LNCAP (cell line): ENCODE results near the gene STAC3.

Experiments
- TF ChIP-seq, protein P1 (sequence below): fragments of 450-650 bp; IDR thresholded peaks from 2 replicates; pipeline ENCODE4 v1.5.1; 2017; ENCODE audit warnings: mild to moderate bottlenecking

STAC3 gene

DNA sequence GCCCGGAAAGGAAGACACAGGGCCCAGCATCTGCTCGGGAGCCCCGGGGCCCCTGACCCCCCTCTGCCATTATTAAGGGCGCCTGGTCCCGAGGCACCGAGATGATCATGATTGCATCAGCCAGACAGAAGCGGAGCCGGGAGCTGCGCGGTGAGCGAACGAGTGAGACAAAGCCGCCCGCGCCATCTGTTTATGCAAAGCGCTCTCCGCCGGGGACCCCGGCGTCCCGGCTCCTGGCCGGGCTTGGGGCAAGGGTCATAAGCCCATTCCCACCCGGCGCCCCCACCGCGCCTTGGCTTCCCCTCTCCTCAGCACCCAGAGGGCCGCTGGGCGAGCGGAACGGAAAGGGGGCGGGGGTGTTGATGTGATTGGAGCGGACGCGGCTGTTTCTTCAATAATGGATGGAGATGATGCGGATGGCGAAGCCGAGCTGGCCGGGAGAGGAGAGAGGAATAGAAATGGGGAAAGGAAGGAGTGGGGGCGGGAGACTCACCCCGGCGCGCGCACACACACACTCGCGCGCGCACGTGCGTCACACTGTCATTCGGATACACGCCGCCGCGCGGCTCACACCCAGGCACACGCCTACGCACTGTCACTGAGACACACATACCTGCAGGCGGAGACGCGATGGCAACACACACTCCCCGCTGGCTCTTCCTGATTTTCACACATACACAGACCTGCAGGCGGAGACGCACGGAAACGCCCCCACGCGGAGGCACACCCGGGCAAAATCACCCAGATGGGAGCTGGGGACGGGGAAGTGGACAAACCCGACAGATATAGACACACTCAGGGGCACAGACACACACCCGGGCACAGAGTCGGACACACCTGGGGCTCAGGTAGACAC is 10.7 kb downstream of the STAC3 start:
- TF ChIP-seq, protein P1, sequence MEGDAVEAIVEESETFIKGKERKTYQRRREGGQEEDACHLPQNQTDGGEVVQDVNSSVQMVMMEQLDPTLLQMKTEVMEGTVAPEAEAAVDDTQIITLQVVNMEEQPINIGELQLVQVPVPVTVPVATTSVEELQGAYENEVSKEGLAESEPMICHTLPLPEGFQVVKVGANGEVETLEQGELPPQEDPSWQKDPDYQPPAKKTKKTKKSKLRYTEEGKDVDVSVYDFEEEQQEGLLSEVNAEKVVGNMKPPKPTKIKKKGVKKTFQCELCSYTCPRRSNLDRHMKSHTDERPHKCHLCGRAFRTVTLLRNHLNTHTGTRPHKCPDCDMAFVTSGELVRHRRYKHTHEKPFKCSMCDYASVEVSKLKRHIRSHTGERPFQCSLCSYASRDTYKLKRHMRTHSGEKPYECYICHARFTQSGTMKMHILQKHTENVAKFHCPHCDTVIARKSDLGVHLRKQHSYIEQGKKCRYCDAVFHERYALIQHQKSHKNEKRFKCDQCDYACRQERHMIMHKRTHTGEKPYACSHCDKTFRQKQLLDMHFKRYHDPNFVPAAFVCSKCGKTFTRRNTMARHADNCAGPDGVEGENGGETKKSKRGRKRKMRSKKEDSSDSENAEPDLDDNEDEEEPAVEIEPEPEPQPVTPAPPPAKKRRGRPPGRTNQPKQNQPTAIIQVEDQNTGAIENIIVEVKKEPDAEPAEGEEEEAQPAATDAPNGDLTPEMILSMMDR: peak; percentile 11; the same call in 1 of the 2 replicates

DNA sequence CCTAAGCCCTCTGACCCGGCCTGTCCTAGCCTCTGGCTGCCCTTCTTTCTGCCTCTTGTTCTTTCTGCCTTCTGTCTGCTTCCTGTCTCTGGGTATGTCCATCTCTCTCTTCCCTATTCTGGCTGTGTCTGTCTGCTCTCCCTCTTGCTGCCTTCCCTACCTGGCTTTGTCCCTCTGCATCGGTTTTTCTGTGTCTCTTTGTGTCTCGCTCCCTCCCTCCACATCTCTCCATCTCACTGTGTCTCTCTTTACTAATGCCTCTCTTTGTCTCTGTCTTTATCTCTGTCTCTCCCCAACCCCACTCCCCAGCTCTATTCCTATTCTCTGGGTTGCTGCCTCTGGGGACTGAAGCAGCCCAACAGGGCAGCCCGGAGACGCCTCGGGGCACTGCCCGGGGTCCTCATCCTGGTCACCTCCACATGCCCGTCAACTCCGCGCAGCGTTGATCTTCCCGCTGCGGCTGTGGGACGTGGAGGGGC is 11.4 kb downstream of the STAC3 start:
- TF ChIP-seq, protein P1: no peak

DNA sequence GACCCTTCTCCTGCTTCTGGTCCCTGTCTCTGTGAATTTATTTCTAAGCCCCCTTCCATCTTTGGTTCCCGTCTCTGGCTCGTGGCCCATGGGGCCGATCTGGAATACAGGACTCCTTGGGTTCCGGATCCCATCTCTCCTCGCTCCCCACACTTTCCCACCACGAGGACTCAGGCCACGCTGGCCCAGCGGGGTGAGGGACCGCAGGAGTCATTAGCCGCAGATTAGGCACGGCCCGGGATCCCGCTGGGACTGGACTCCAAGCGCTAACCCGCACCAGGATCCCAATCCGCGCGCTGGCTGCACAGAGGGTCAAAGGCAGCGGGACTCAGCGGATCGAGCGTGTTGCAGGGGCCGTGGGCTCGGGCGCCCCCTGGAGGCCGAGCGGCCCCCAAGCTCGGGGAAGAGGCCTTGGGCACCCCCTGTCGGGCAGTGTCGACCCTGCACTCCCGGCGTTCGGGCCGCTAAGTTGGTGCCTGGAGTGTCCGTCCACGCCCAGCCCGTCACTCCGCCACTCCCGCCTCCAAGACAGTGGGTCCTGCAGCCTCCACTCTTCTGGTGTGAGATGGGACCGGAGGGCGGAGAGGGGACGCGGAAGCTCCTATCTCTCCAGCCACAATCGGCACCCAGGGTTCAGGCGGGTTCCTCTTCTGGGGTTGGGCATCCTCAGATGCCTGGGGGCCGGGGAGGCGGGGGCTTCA is 12.0 kb downstream of the STAC3 start:
- TF ChIP-seq, protein P1: peak; percentile 100

DNA sequence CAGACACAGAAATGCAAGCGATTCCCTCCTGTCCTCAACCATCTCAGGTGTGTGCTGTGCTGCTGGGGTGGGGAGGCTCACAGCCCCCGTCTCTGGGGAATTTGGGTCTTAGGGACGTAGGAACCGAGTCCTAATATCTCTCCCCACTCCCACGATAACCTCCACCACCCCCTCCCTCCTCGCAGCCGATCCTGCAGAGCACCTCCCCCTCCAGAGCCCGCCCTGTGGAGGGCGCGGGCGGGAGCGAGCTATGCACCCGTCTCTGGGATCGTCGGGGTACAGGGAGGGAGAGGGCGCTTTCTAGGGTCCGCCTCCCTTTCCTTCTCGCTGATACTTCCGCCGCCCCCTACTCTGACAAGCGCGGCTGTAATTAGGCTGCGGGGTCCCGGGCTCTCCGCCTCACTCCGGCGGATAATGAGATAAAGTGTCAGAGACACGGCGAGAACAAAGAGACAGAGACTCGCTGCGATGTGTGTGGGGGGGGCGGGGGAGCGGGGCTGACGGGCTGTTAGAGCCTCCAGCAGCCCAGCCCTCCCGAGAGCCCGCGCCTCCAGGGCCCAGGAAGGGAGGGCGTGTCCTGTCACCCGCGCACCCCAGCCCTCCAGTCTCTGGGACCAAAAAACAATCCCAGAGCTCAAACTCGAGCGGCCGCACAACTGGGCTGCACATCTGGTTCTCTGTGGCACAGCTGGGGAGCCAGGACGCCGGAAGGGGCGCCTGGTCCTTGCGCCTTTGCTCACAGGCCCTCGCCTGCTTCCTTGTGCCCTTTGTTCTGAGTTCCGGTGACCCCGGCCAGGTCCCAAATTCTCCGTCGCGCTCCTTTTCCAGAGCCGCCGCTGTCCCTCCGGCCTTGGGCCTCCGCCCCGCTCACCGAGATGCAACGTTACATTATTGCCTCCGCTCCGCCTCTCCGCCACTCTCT is 12.8 kb downstream of the STAC3 start:
- TF ChIP-seq, protein P1: no peak

DNA sequence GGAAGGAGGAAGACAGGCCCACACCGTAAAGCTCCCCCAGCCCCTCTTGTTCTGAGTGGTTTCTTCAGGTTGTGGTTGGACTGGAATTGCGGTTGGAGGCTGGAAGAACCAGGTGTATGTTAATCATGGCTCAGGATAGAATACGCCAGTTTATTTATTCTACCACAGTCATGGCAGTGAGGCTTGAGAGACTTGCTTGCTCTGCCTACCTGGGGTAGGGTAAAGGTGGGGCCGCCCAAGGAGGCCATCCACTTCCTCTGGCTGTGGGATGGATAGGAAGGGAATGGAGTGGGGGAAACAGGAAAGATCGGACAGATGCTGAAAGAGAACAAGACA is 13.4 kb downstream of the STAC3 start:
- TF ChIP-seq, protein P1: no peak

DNA sequence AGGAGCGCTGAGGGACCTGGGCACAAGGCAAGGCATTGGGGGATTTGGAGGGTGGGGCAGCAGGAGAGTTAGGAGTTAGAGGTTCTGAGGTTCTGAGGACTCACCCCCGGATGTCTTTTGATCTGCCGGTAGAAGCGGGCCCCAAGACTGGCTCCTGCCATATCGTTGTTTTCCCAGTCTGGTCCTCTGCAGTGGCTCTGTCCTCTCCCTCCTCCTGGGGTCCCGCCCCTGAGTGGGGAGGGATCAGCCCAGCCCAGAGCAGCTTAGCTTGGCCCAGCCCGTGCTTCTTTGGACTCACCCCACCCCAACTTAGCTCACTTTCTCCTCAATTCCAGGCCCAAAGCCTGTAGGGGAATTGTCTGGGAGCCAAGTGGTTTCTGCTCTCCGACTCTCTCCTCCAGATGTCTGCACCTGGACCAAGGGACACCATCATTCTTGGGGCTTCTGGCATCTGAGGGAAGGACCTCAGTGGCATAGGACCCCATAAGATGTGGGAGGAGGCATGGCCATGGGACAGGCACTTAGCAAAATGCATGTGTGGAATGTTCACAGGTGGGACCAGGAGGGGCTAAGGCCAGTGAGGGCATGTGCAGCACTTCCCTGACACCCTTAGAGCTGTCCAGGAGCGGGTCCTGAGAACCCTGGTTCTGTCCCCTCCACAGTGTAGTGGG is 13.9 kb downstream of the STAC3 start:
- TF ChIP-seq, protein P1: no peak
